CD14-positive monocyte (primary cell): Measurements from ENCODE around the gene FBXL16. TPM values are rescaled to one million over a fixed set of nuclear protein-coding genes. Genes with fewer than 3 reads are reported as not detected.

Experiments
- DNase-seq, 3 donors: peaks; one replicate each; pipeline ENCODE4 v3.0.0-alpha.2; 2011 to 2022
- H2AFZ ChIP-seq: 2 replicates; pipeline ENCODE4 v1.6.0; 2012; ENCODE audit warnings: mild to moderate bottlenecking, low read depth, low read length, inconsistent platforms; ENCODE audit not compliant: insufficient read depth, poor library complexity, severe bottlenecking
- H3K27ac ChIP-seq, 2 donors: 1 replicate in 1 of 2; 2 replicates in 1 of 2; pipeline ENCODE4 v1.5.1; 2012 to 2013; ENCODE audit warnings: low read length in 2 of 2, control low read depth in 1 of 2, inconsistent platforms in 1 of 2, low read depth in 1 of 2, mild to moderate bottlenecking in 1 of 2
- H3K27me3 ChIP-seq, 2 donors: one replicate each; pipeline versions ENCODE4 v1.6.0 to v1.6.1; 2011 to 2013; ENCODE audit warnings: low read length in 2 of 2; ENCODE audit not compliant: control insufficient read depth in 2 of 2, insufficient read depth in 2 of 2
- H3K36me3 ChIP-seq, 2 donors: replicated peaks in 1 of 2; 1 replicate in 1 of 2; 2 replicates in 1 of 2; pipeline versions ENCODE4 v1.5.1 to v1.6.1; 2012 to 2013; ENCODE audit warnings: low read length in 2 of 2, control low read depth in 1 of 2, inconsistent platforms in 1 of 2, mild to moderate bottlenecking in 1 of 2; ENCODE audit not compliant: insufficient read depth in 2 of 2, control insufficient read depth in 1 of 2
- H3K4me1 ChIP-seq, 2 donors: 1 replicate in 1 of 2; 2 replicates in 1 of 2; pipeline versions ENCODE4 v1.5.1 to v1.6.1; 2012 to 2013; ENCODE audit warnings: low read length in 2 of 2, control low read depth in 1 of 2, inconsistent platforms in 1 of 2, mild to moderate bottlenecking in 1 of 2, moderate library complexity in 1 of 2; ENCODE audit not compliant: insufficient read depth in 2 of 2, control insufficient read depth in 1 of 2
- H3K4me2 ChIP-seq: replicated peaks from 2 replicates; pipeline ENCODE3; 2012; ENCODE audit warnings: low read length, moderate library complexity, mild to moderate bottlenecking; ENCODE audit not compliant: poor library complexity, severe bottlenecking; ENCODE audit errors: extremely low read depth
- H3K4me3 ChIP-seq, 3 experiments: fragments of 200-600 bp in 1 of 3; sonication (generic) in 1 of 3; replicated peaks in 1 of 3; 1 replicate in 2 of 3; 2 replicates in 1 of 3; pipeline ENCODE4 v1.5.1; 2011 to 2013; ENCODE audit warnings: low read length in 3 of 3, mild to moderate bottlenecking in 3 of 3, control low read depth in 2 of 3, low read depth in 2 of 3, inconsistent platforms in 1 of 3, moderate library complexity in 1 of 3
- H3K79me2 ChIP-seq: 2 replicates; pipeline ENCODE4 v1.6.0; 2012; ENCODE audit warnings: mild to moderate bottlenecking, control low read depth, inconsistent platforms, low read length, moderate library complexity; ENCODE audit not compliant: insufficient read depth
- H3K9ac ChIP-seq: 2 replicates; pipeline ENCODE4 v1.6.0; 2017; ENCODE audit warnings: low read length, mild to moderate bottlenecking; ENCODE audit not compliant: insufficient read depth, poor library complexity, severe bottlenecking
- H3K9me3 ChIP-seq, 2 donors: replicated peaks in 1 of 2; 1 replicate in 1 of 2; 2 replicates in 1 of 2; pipeline versions ENCODE4 v1.5.1 to v1.6.1; 2012 to 2013; ENCODE audit warnings: low read length in 2 of 2, control low read depth in 1 of 2; ENCODE audit not compliant: control insufficient read depth in 1 of 2, insufficient read depth in 1 of 2
- H4K20me1 ChIP-seq: 2 replicates; pipeline ENCODE4 v1.6.0; 2012; ENCODE audit warnings: mild to moderate bottlenecking, low read length, control low read depth, moderate library complexity; ENCODE audit not compliant: insufficient read depth
- H3K27ac Mint-ChIP-seq, 7 donors: one replicate each; pipeline ENCODE4 v1.8.0; 2020; ENCODE audit warnings: mild to moderate bottlenecking in 7 of 7, mixed read lengths in 7 of 7, moderate library complexity in 6 of 7, inconsistent platforms in 2 of 7
- H3K27me3 Mint-ChIP-seq, 3 donors: one replicate each; pipeline ENCODE4 v1.8.0; 2021 to 2022; ENCODE audit warnings: low read depth in 3 of 3, mild to moderate bottlenecking in 3 of 3, mixed read lengths in 3 of 3, moderate library complexity in 3 of 3, inconsistent platforms in 1 of 3
- H3K36me3 Mint-ChIP-seq, 2 donors: one replicate each; pipeline ENCODE4 v1.8.0; 2020; ENCODE audit warnings: mixed read lengths in 2 of 2, inconsistent platforms in 1 of 2, mild to moderate bottlenecking in 1 of 2
- H3K4me1 Mint-ChIP-seq: one replicate; pipeline ENCODE4 v1.8.0; 2020; ENCODE audit warnings: mild to moderate bottlenecking, mixed read lengths
- H3K4me3 Mint-ChIP-seq, 2 donors: one replicate each; pipeline ENCODE4 v1.8.0; 2020; ENCODE audit warnings: mild to moderate bottlenecking in 2 of 2, mixed read lengths in 2 of 2, moderate library complexity in 1 of 2
- H3K9me3 Mint-ChIP-seq, 7 donors: one replicate each; pipeline ENCODE4 v1.8.0; 2020 to 2022; ENCODE audit warnings: mixed read lengths in 7 of 7, mild to moderate bottlenecking in 6 of 7, moderate library complexity in 6 of 7, inconsistent platforms in 2 of 7
- WGBS: methylation state at CpG from one replicate; pipeline ENCODE4 v1.1.5; 2013; ENCODE audit warnings: missing lambda C conversion rate; ENCODE audit not compliant: insufficient coverage; 5-methylcytosine and 5-hydroxymethylcytosine counted together
- intact Hi-C, 2 donors: fragments of 100-400 bp; cut with micrococcal nuclease; formaldehyde crosslinking; loops; one replicate each; pipeline versions ENCODE4 v1.15.0 to v1.15.1; 2023
- polyA plus RNA-seq, 3 donors: library from polyadenylated mRNA; depleted of rRNA in 1 of 3; unstranded in 2 of 3; stranded (reverse) in 1 of 3; fragments of 300-500 nt in 2 of 3; fragments of >200 nt in 1 of 3; fragmentation: Illumina TruSeq in 2 of 3; gene quantifications; 1 replicate in 2 of 3; 2 replicates in 1 of 3; pipeline ENCODE4 v1.2.3, GENCODE V29; 2012 to 2021
- TF ChIP-seq, protein P1 (sequence below): fragments of 200-600 bp; IDR thresholded peaks from one replicate; pipeline ENCODE4 v1.8.0; 2022; ENCODE audit warnings: antibody characterized with exemption, mild to moderate bottlenecking

Gene FBXL16
- polyA plus RNA-seq, 3 donors: 0.28 to 1.0 (median 0.49) TPM

DNA sequence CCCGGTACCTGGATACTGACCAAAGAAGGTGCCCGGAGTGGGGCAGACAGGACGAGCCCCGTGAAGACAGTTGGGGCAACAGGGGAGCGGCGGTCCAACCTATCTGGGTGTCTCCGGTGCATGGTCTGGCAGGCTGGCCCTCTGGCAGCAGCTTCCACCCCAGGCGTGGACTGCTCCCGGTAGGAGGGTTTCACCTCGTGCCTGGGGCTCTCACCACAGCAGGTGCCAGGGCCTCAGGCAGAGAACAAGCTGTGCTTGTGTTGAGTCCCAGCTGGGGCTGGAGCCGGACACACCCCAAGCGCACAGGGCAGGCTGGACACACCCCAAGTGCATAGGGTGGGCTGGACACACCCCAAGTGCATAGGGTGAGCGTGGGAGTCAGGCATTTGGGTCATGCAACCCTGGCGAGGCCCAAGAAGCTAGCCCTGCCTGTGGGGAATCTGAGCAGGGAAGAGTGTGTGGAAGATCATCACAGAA is 1.5 kb upstream of the FBXL16 start:
- no peaks in the 10 kb centered on the region for H3K4me1 ChIP-seq
- no peaks in the 10 kb centered on the region for H3K36me3 Mint-ChIP-seq
- H3K27ac ChIP-seq: no peak overlapping the region
- no peaks in the 10 kb centered on the region for H3K4me1 Mint-ChIP-seq
- intact Hi-C loops: no loop called here
- H3K9me3 Mint-ChIP-seq: peaks cover 0 to 5% (median 0%) of the 10 kb centered on the region in 7 donors
- H4K20me1 ChIP-seq: no peaks in the 10 kb centered on the region
- H3K9me3 ChIP-seq: peaks cover 0 to 4% of the 10 kb centered on the region in 2 donors
- 52% methylated on average over 13 of the region's 14 CpGs for WGBS
- H2AFZ ChIP-seq: no peak overlapping the region
- H3K4me2 ChIP-seq: no peak overlapping the region
- no peak overlapping the region for H3K4me3 ChIP-seq
- DNase-seq: no peak
- H3K27me3 ChIP-seq: peaks cover 3 to 73% of the 10 kb centered on the region in 2 donors
- H3K4me3 Mint-ChIP-seq: peak overlapping the region in 1 of 2 donors; percentile 60
- no peaks in the 10 kb centered on the region for H3K36me3 ChIP-seq
- TF ChIP-seq, protein P1, sequence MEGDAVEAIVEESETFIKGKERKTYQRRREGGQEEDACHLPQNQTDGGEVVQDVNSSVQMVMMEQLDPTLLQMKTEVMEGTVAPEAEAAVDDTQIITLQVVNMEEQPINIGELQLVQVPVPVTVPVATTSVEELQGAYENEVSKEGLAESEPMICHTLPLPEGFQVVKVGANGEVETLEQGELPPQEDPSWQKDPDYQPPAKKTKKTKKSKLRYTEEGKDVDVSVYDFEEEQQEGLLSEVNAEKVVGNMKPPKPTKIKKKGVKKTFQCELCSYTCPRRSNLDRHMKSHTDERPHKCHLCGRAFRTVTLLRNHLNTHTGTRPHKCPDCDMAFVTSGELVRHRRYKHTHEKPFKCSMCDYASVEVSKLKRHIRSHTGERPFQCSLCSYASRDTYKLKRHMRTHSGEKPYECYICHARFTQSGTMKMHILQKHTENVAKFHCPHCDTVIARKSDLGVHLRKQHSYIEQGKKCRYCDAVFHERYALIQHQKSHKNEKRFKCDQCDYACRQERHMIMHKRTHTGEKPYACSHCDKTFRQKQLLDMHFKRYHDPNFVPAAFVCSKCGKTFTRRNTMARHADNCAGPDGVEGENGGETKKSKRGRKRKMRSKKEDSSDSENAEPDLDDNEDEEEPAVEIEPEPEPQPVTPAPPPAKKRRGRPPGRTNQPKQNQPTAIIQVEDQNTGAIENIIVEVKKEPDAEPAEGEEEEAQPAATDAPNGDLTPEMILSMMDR: no peak
- H3K9ac ChIP-seq: no peak overlapping the region
- H3K27ac Mint-ChIP-seq: peak overlapping the region in 3 of 7 donors; percentile 18 to 45 (median 31)
- H3K79me2 ChIP-seq: no peaks in the 10 kb centered on the region
- H3K27me3 Mint-ChIP-seq: peaks cover 58 to 76% (median 72%) of the 10 kb centered on the region in 3 donors

DNA sequence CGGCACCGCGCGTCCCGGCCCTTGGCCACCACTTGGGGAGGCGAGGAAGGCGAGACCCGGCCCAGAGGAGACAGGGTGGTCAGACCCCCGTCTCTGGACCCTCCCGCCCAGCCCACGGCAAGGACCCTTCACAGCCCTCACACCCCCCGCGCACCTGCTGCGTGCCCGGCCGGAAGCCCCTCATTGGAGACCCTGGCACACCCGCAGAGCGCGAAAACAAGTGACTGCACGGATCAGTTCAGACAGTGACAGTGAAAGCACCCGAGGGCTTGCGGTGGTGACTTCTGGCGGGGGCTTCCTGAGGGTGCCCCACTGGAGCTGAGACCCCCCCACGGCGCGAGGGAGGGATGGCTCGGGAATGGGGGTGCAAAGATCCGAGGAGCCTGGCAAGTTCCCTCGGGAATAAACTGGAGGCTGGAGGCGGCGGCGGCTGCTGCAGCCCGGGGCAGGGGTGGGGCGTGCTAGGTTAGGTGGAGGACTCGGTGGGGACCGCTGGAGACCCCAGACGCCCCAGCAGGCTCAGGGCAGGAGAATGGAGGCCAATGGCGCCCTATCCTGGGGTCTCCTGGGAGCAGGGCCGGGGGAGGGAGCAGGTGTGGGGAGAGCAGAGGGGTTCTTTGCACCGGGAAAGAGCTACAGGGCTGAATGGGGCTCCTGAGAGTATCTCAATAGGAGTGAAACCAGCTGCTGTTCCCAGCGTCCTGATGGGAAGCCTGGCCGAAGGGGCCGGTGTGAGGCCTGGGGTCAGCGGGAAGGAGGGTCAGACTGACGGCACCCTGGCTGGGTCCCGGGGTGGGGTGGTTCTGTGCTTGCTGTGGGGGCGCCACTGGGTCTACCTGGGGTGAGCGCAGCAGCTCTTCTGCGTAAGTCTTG is 824 bp upstream of the FBXL16 start:
- Histone ChIP-seq H3K27me3 (peaks cover 3 to 77% of the 10 kb centered on the region in 2 donors), H3K4me3 (no peak overlapping the region), H3K36me3 (no peaks in the 10 kb centered on the region), H4K20me1 (no peaks in the 10 kb centered on the region), H3K79me2 (no peaks in the 10 kb centered on the region), H3K4me2 (no peak overlapping the region), H3K27ac (no peak overlapping the region), H3K4me1 (no peaks in the 10 kb centered on the region), H2AFZ (no peak overlapping the region), H3K9ac (no peak overlapping the region), H3K9me3 (peaks cover 0 to 4% of the 10 kb centered on the region in 2 donors)
- Mint-ChIP-seq H3K4me3 (peak overlapping the region in 1 of 2 donors; percentile 60), H3K27ac (peak overlapping the region in 2 of 7 donors; percentile 18 to 31), H3K9me3 (peaks cover 0 to 5% (median 0%) of the 10 kb centered on the region in 7 donors), H3K27me3 (peaks cover 63 to 83% (median 78%) of the 10 kb centered on the region in 3 donors), H3K36me3 (no peaks in the 10 kb centered on the region), H3K4me1 (no peaks in the 10 kb centered on the region)
- TF ChIP-seq, protein P1: no peak
- no peak for DNase-seq
- intact Hi-C loops: no loop called here
- WGBS: 5% methylated on average over 49 of the region's 49 CpGs
